ENCODE data around the gene ZFHX2. TPM values are rescaled to one million over a fixed set of nuclear protein-coding genes. Genes with fewer than 3 reads are reported as not detected.

The ZFHX2 gene
- total and polyA plus RNA-seq, 2 of the 13 experiments (the other 11 are each of a cell fraction or from before 2014, with no cell fraction given) = 0.17 to 0.44 TPM

DNA sequence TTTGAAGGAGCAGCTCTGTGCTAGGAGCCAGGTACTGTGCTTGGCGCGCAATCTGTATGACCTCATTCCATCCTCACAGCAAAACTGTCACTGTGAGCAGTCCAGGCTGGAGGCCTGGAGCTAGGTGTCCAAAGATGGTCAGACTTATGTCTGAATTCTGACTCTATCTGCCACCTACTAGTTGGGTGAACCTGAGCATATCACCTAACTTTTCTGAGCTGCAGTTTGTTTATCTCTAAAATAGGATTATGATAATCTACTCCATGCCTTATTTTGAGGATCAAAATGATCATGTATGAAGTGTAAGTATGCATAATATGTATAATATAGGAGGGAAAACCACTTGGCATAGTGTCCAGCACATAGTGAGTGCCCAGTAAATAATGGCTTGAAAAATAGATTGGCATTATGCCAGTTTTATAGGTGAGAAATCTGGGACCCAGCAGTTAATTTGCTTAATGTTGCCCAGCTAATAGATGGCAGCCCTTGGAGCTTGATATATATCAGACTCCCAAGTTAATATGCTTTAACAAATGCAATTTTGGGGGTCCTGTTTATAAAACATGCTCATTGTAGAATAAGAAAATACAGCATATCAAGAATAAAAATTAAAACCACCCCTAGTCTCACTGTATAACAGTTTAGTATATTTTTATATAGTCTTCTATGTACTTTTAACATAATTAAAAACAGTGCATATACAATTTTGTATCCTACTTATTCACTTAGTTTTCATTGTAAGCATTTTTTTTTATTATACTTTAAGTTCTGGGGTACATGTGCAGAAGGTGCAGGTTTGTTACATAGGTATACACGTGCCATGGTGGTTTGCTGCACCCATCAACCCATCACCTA, 31.6 kb upstream of the ZFHX2 start (continued):
- peak; percentile 56 for TF ChIP-seq HNRNPUL1 (IDR thresholded peaks at IDR 0.05; ENCODE audit: low read depth, low read length)
- no peak for TF ChIP-seq PAWR (CRISPR knock-in tag; IDR thresholded peaks at IDR 0.05; ENCODE audit: borderline replicate concordance)
- TF ChIP-seq, protein P1, sequence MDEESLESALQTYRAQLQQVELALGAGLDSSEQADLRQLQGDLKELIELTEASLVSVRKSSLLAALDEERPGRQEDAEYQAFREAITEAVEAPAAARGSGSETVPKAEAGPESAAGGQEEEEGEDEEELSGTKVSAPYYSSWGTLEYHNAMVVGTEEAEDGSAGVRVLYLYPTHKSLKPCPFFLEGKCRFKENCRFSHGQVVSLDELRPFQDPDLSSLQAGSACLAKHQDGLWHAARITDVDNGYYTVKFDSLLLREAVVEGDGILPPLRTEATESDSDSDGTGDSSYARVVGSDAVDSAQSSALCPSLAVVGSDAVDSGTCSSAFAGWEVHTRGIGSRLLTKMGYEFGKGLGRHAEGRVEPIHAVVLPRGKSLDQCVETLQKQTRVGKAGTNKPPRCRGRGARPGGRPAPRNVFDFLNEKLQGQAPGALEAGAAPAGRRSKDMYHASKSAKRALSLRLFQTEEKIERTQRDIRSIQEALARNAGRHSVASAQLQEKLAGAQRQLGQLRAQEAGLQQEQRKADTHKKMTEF (CRISPR knock-in tag; IDR thresholded peaks at IDR 0.05) = peak; percentile 18; the same call in 1 of the 2 replicates
- no peak for TF ChIP-seq PHF5A (CRISPR knock-in tag; IDR thresholded peaks at IDR 0.05; ENCODE audit: low read depth, unreplicated experiment)
- no peak; the same call in 1 of the 2 replicates for TF ChIP-seq ZNF776 (CRISPR knock-in tag; IDR thresholded peaks at IDR 0.05)
- no peak for TF ChIP-seq ZNF446 (CRISPR knock-in tag; IDR thresholded peaks at IDR 0.05)
- TF ChIP-seq ZNF644 (CRISPR knock-in tag; IDR thresholded peaks at IDR 0.05; ENCODE audit: low read depth) = no peak
- TF ChIP-seq ZNF317 (CRISPR knock-in tag; IDR thresholded peaks at IDR 0.05) = no peak
- TF ChIP-seq, protein P2, sequence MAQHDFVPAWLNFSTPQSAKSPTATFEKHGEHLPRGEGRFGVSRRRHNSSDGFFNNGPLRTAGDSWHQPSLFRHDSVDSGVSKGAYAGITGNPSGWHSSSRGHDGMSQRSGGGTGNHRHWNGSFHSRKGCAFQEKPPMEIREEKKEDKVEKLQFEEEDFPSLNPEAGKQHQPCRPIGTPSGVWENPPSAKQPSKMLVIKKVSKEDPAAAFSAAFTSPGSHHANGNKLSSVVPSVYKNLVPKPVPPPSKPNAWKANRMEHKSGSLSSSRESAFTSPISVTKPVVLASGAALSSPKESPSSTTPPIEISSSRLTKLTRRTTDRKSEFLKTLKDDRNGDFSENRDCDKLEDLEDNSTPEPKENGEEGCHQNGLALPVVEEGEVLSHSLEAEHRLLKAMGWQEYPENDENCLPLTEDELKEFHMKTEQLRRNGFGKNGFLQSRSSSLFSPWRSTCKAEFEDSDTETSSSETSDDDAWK (CRISPR knock-in tag; IDR thresholded peaks at IDR 0.05) = no peak
- TF ChIP-seq ERF (CRISPR knock-in tag; IDR thresholded peaks at IDR 0.05) = peak; percentile 58; the same call in 1 of the 2 replicates
- TF ChIP-seq, protein P3, sequence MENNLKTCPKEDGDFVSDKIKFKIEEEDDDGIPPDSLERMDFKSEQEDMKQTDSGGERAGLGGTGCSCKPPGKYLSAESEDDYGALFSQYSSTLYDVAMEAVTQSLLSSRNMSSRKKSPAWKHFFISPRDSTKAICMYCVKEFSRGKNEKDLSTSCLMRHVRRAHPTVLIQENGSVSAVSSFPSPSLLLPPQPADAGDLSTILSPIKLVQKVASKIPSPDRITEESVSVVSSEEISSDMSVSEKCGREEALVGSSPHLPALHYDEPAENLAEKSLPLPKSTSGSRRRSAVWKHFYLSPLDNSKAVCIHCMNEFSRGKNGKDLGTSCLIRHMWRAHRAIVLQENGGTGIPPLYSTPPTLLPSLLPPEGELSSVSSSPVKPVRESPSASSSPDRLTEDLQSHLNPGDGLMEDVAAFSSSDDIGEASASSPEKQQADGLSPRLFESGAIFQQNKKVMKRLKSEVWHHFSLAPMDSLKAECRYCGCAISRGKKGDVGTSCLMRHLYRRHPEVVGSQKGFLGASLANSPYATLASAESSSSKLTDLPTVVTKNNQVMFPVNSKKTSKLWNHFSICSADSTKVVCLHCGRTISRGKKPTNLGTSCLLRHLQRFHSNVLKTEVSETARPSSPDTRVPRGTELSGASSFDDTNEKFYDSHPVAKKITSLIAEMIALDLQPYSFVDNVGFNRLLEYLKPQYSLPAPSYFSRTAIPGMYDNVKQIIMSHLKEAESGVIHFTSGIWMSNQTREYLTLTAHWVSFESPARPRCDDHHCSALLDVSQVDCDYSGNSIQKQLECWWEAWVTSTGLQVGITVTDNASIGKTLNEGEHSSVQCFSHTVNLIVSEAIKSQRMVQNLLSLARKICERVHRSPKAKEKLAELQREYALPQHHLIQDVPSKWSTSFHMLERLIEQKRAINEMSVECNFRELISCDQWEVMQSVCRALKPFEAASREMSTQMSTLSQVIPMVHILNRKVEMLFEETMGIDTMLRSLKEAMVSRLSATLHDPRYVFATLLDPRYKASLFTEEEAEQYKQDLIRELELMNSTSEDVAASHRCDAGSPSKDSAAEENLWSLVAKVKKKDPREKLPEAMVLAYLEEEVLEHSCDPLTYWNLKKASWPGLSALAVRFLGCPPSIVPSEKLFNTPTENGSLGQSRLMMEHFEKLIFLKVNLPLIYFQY (CRISPR knock-in tag; IDR thresholded peaks at IDR 0.05; ENCODE audit: borderline replicate concordance) = no peak
- 0 out of 2 replicates have a peak, but pooled peaks have one; percentile 12 for TF ChIP-seq KDM3A (CRISPR knock-in tag; IDR thresholded peaks at IDR 0.05; ENCODE audit: low read depth)
- no peak for TF ChIP-seq ZNF274 (CRISPR knock-in tag; IDR thresholded peaks at IDR 0.05)
- TF ChIP-seq TAF15 (IDR thresholded peaks at IDR 0.05; ENCODE audit: low read depth, low read length, poor library complexity, severe bottlenecking) = peak; percentile 87
- TF ChIP-seq, protein P4, sequence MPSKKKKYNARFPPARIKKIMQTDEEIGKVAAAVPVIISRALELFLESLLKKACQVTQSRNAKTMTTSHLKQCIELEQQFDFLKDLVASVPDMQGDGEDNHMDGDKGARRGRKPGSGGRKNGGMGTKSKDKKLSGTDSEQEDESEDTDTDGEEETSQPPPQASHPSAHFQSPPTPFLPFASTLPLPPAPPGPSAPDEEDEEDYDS (CRISPR knock-in tag; IDR thresholded peaks at IDR 0.05) = 0 out of 2 replicates have a peak, but pooled peaks have one; percentile 10
- peak; percentile 69; the same call in 1 of the 2 replicates for TF ChIP-seq ZSCAN31 (CRISPR knock-in tag; IDR thresholded peaks at IDR 0.05; ENCODE audit: low read depth)
- peak; percentile 21; the same call in 1 of the 2 replicates for TF ChIP-seq TOPORS (CRISPR knock-in tag; IDR thresholded peaks at IDR 0.05)
- no peak; the same call in 1 of the 2 replicates for TF ChIP-seq ZFX (CRISPR knock-in tag; IDR thresholded peaks at IDR 0.05; ENCODE audit: low read depth)
- TF ChIP-seq, protein P5, sequence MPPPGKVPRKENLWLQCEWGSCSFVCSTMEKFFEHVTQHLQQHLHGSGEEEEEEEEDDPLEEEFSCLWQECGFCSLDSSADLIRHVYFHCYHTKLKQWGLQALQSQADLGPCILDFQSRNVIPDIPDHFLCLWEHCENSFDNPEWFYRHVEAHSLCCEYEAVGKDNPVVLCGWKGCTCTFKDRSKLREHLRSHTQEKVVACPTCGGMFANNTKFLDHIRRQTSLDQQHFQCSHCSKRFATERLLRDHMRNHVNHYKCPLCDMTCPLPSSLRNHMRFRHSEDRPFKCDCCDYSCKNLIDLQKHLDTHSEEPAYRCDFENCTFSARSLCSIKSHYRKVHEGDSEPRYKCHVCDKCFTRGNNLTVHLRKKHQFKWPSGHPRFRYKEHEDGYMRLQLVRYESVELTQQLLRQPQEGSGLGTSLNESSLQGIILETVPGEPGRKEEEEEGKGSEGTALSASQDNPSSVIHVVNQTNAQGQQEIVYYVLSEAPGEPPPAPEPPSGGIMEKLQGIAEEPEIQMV (CRISPR knock-in tag; IDR thresholded peaks at IDR 0.05; ENCODE audit: low read depth) = no peak
- TF ChIP-seq SOX5 (CRISPR knock-in tag; IDR thresholded peaks at IDR 0.05; ENCODE audit: borderline replicate concordance) = no peak
- TF ChIP-seq RARA (CRISPR knock-in tag; IDR thresholded peaks at IDR 0.05) = no peak

Data from HepG2 (cell line).